NB4 (cell line): ENCODE measurements around the gene KDR.

Experiments
- MYC ChIP-seq: IDR thresholded peaks from 2 replicates; pipeline ENCODE4 v1.6.1; 2011; ENCODE audit warnings: low read depth, low read length
- POLR2A ChIP-seq: IDR thresholded peaks from 2 replicates; pipeline ENCODE4 v1.6.1; 2011; ENCODE audit warnings: mild to moderate bottlenecking; ENCODE audit not compliant: insufficient read length; ENCODE audit errors: extremely low read depth
- TF ChIP-seq, protein P1 (sequence below): IDR thresholded peaks from one replicate; pipeline ENCODE4 v1.5.1; 2012; ENCODE audit warnings: low read depth, low read length
- TF ChIP-seq, protein P2 (sequence below): IDR thresholded peaks from 2 replicates; pipeline ENCODE4 v1.6.1; 2011; ENCODE audit warnings: low read depth, low read length

DNA sequence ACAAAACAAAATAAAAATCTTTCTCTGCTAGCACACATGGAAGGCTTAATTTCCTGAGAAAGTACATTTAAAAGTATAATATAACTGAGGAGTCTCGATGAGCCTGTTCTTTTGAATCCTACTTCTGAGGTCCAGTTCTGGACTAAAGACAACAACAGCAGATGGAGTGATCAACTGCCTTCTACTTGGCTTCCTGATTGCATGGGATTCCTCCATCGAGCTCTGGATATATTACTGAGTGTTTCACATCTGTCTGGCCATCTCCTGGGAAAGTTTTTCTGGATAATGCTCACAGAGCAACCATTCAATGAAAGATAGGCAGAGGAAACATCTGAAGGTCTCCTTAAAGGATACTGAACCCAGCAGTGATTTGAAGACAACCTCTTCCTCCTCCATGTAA is 42.6 kb downstream of the KDR start:
- TF ChIP-seq, protein P1, sequence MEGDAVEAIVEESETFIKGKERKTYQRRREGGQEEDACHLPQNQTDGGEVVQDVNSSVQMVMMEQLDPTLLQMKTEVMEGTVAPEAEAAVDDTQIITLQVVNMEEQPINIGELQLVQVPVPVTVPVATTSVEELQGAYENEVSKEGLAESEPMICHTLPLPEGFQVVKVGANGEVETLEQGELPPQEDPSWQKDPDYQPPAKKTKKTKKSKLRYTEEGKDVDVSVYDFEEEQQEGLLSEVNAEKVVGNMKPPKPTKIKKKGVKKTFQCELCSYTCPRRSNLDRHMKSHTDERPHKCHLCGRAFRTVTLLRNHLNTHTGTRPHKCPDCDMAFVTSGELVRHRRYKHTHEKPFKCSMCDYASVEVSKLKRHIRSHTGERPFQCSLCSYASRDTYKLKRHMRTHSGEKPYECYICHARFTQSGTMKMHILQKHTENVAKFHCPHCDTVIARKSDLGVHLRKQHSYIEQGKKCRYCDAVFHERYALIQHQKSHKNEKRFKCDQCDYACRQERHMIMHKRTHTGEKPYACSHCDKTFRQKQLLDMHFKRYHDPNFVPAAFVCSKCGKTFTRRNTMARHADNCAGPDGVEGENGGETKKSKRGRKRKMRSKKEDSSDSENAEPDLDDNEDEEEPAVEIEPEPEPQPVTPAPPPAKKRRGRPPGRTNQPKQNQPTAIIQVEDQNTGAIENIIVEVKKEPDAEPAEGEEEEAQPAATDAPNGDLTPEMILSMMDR, result no peak
- TF ChIP-seq MYC (no peak), POLR2A (no peak)
- TF ChIP-seq, protein P2, sequence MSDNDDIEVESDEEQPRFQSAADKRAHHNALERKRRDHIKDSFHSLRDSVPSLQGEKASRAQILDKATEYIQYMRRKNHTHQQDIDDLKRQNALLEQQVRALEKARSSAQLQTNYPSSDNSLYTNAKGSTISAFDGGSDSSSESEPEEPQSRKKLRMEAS, result no peak
